ENCODE measurements around the gene NABP1.

Gene NABP1

GRCh38 chr2:191650896-191651773 is 26.8 kb upstream of the NABP1 start:
- Histone ChIP-seq H3K9ac (ENCODE audit: low read depth, low read length) (no peak overlapping the region), H3K9me3 (ENCODE audit: insufficient read depth, low read depth, low read length) (no peaks in the 10 kb centered on the region), H3K27me3 (ENCODE audit: insufficient read depth, low read length) (no peaks in the 10 kb centered on the region), H3K4me3 (ENCODE audit: low read length) (no peak overlapping the region), H3K36me3 (ENCODE audit: insufficient read depth, low read length) (no peaks in the 10 kb centered on the region), H3K4me1 (ENCODE audit: insufficient read depth, low read length) (no peaks in the 10 kb centered on the region; the same call in 1 of the 2 replicates), H3K27ac (ENCODE audit: low read depth, low read length) (no peak overlapping the region)
- WGBS = 91% methylated on average over 3 of the region's 3 CpGs

DNA sequence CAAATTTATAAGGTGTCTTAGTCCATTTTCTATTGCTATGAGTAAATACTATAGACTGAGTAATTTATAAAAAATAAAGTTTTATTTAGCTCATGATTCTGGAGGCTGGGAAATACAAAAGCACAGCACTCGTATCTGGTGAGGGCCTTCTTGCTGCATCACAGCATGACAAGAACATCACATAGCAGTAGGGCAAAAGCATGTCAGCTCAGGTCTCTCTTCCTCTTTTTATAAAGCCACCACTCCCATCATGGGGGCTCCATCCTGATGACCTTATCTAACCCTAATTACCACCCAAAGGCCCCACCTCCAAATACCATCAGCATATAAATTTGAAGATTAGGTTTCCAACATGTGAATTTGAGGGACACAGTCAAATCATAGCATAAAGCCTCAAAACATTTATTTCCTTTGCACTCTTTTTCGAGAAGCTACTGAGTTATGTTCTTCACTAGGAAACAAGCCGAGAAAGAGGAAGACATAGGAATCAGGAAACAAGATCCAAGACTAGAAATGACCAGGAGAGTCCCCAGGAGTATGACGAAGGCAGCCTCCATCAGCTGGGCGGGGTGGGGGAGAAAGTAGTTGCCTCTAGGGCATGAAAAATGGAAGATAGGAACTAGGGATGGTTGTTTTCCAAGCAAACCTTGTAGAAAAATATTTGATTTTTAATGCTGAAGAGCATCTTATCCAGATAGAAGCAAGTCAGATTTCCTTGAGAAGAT is 24.1 kb upstream of the NABP1 start:
- no peaks in the 10 kb centered on the region for H3K36me3 ChIP-seq (ENCODE audit: insufficient read depth, low read length)
- H3K9me3 ChIP-seq (ENCODE audit: insufficient read depth, low read depth, low read length) = no peaks in the 10 kb centered on the region
- 93% methylated on average over 5 of the region's 5 CpGs for WGBS
- no peak overlapping the region for H3K27ac ChIP-seq (ENCODE audit: low read depth, low read length)
- no peak overlapping the region for H3K9ac ChIP-seq (ENCODE audit: low read depth, low read length)
- H3K27me3 ChIP-seq (ENCODE audit: insufficient read depth, low read length) = no peaks in the 10 kb centered on the region
- H3K4me3 ChIP-seq (ENCODE audit: low read length) = no peak overlapping the region
- H3K4me1 ChIP-seq (ENCODE audit: insufficient read depth, low read length) = no peaks in the 10 kb centered on the region; the same call in 1 of the 2 replicates

GRCh38 chr2:191656391-191656790 is 21.5 kb upstream of the NABP1 start:
- no peaks in the 10 kb centered on the region for H3K27me3 ChIP-seq (ENCODE audit: insufficient read depth, low read length)
- no peaks in the 10 kb centered on the region for H3K9me3 ChIP-seq (ENCODE audit: insufficient read depth, low read depth, low read length)
- no peak overlapping the region for H3K4me3 ChIP-seq (ENCODE audit: low read length)
- H3K9ac ChIP-seq (ENCODE audit: low read depth, low read length) = no peak overlapping the region
- H3K27ac ChIP-seq (ENCODE audit: low read depth, low read length) = no peak overlapping the region
- H3K4me1 ChIP-seq (ENCODE audit: insufficient read depth, low read length) = no peaks in the 10 kb centered on the region
- no peaks in the 10 kb centered on the region for H3K36me3 ChIP-seq (ENCODE audit: insufficient read depth, low read length)

DNA sequence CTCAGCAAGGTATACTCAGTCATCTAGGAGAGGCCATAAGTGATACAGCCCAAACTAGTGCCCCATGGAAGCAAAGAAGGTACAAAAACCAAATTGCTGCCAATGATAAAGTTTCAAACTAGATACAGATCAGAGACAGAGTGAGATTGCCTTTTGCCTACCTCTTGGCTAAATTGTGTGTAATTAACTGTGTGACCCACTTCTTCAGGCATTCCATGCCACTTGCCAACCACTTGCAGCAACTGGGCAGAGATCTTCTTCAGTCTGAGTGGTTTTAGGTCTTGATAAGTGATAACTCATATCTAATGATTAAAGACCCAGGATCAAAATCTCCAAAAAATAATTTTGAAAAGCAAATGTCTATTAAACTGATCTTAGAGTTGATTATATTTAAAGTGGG is 21.1 kb upstream of the NABP1 start:
- Histone ChIP-seq H3K27ac (ENCODE audit: low read depth, low read length) (no peak overlapping the region), H3K9ac (ENCODE audit: low read depth, low read length) (no peak overlapping the region), H3K4me1 (ENCODE audit: insufficient read depth, low read length) (no peaks in the 10 kb centered on the region)

DNA sequence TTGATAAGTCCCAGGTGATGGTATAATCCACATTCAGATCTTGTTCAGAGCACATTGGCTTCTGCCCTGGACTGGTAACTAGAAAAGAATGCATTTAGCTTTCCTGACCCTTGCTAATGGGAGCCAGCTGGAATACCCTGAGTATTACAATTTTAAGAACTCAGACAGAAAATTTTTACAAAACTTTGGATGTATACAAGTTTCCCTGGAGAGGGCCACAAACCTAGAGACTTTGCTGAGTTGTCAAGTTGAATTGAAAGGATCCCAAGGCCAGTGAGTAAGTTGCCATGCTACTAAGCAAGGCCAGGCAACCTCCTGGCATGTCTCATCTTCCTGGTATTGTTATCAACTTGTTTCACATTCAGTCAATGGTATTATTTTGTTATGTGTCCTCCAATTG is 20.0 kb upstream of the NABP1 start:
- H3K4me3 ChIP-seq (ENCODE audit: low read length) = no peak overlapping the region
- H3K4me1 ChIP-seq (ENCODE audit: insufficient read depth, low read length) = no peaks in the 10 kb centered on the region
- H3K9ac ChIP-seq (ENCODE audit: low read depth, low read length) = no peak overlapping the region
- H3K27ac ChIP-seq (ENCODE audit: low read depth, low read length) = no peak overlapping the region
- H3K27me3 ChIP-seq (ENCODE audit: insufficient read depth, low read length) = no peaks in the 10 kb centered on the region
- H3K9me3 ChIP-seq (ENCODE audit: insufficient read depth, low read depth, low read length) = no peaks in the 10 kb centered on the region
- H3K36me3 ChIP-seq (ENCODE audit: insufficient read depth, low read length) = no peaks in the 10 kb centered on the region

More for the DNA sequence above, 21.1 kb upstream of the NABP1 start:
- no peak overlapping the region for H3K4me3 ChIP-seq (ENCODE audit: low read length)
- no peaks in the 10 kb centered on the region for H3K9me3 ChIP-seq (ENCODE audit: insufficient read depth, low read depth, low read length)
- no peaks in the 10 kb centered on the region for H3K36me3 ChIP-seq (ENCODE audit: insufficient read depth, low read length)
- no peaks in the 10 kb centered on the region for H3K27me3 ChIP-seq (ENCODE audit: insufficient read depth, low read length)

DNA sequence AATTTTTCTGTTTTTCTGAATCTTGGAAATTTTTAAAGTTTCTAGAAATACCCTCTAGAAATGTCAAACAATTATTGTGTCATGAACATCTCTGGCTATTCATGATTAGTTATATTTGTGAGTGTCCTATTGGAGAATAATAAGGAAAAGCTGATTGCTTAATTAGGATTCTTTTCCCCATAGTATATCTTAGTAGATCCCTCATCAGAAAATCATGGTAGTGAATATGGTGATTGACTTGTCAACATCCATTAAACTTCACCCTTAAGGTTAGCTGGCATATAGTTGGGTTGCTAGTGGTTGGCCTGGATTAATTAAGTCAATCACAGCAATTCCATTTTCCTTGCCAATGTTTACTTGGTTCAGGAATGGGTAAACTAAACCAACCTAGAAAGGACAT is 18.7 kb upstream of the NABP1 start:
- Histone ChIP-seq H3K9ac (ENCODE audit: low read depth, low read length) (no peak overlapping the region), H3K4me1 (ENCODE audit: insufficient read depth, low read length) (no peaks in the 10 kb centered on the region), H3K27ac (ENCODE audit: low read depth, low read length) (no peak overlapping the region), H3K9me3 (ENCODE audit: insufficient read depth, low read depth, low read length) (no peaks in the 10 kb centered on the region), H3K4me3 (ENCODE audit: low read length) (no peak overlapping the region), H3K36me3 (ENCODE audit: insufficient read depth, low read length) (no peaks in the 10 kb centered on the region), H3K27me3 (ENCODE audit: insufficient read depth, low read length) (no peaks in the 10 kb centered on the region)

DNA sequence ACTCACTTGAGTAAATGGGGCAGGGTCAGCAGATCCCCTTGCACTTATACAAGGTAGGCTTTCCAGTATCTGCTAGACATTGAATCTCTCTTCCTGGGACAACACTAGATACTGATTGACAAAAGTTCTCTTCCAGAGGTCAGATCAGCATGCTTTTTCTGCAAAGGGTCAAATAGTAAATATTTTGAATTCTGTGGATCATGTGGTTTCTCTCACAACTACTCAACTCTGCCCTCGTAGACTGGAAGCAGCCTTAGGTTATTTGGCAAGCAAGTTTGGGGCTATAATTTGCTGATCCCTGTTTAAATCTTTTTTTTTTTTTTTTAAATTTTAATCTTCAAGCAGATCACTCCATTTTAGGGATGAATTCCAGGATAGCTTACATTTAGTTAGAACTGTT is 17.4 kb upstream of the NABP1 start:
- Histone ChIP-seq H3K27ac (ENCODE audit: low read depth, low read length) (no peak overlapping the region), H3K9ac (ENCODE audit: low read depth, low read length) (no peak overlapping the region)
- no CpG with 5 or more reads among the region's 1 CpG for WGBS

DNA sequence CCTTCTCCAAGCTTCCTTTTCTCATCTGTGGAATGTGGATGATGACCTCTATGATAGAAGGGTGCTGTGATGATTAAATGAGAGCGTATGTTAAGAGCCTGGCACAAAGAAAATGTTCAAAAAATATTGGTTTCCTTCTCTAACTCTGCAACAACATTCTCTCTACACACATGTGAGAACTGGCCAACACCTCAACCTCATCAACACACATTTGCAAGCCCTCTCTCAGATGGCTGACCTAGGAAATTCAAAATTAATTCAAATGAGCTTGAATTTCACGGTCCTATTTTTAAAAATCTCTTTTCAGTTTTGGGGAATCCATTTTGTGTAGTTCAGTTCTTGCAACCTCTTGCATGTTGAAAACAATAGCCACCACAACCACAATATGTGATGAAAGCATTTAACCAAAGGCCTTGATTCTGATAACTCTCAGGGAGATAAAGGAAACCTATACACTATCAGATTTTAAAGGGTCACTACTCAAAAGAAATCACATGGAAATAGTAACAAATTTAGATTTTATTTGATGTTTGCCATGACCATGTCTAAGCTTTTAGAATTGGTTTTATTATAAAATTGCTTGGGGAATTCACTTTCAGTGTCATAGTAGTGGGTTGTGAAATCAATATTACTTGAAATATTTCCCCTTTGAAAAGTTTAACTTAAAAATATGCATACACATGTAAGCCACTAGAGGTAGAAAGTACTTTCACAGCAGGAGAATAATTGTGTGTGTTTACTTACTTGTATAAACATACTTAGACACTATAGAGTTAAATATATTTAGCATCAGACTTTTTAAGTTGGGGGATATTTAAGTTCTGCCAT is 16.6 kb upstream of the NABP1 start:
- Histone ChIP-seq H3K4me1 (ENCODE audit: insufficient read depth, low read length) (peaks cover under 1% of the 10 kb centered on the region; the same call in 1 of the 2 replicates), H3K9me3 (ENCODE audit: insufficient read depth, low read depth, low read length) (no peaks in the 10 kb centered on the region), H3K27ac (ENCODE audit: low read depth, low read length) (no peak overlapping the region), H3K9ac (ENCODE audit: low read depth, low read length) (no peak overlapping the region), H3K27me3 (ENCODE audit: insufficient read depth, low read length) (no peaks in the 10 kb centered on the region), H3K4me3 (ENCODE audit: low read length) (no peak overlapping the region), H3K36me3 (ENCODE audit: insufficient read depth, low read length) (no peaks in the 10 kb centered on the region)
- 100% methylated on average over 1 of the region's 2 CpGs for WGBS

More for the DNA sequence above, 17.4 kb upstream of the NABP1 start:
- Histone ChIP-seq H3K27me3 (ENCODE audit: insufficient read depth, low read length) (no peaks in the 10 kb centered on the region), H3K9me3 (ENCODE audit: insufficient read depth, low read depth, low read length) (no peaks in the 10 kb centered on the region), H3K36me3 (ENCODE audit: insufficient read depth, low read length) (no peaks in the 10 kb centered on the region), H3K4me3 (ENCODE audit: low read length) (no peak overlapping the region), H3K4me1 (ENCODE audit: insufficient read depth, low read length) (no peaks in the 10 kb centered on the region)

DNA sequence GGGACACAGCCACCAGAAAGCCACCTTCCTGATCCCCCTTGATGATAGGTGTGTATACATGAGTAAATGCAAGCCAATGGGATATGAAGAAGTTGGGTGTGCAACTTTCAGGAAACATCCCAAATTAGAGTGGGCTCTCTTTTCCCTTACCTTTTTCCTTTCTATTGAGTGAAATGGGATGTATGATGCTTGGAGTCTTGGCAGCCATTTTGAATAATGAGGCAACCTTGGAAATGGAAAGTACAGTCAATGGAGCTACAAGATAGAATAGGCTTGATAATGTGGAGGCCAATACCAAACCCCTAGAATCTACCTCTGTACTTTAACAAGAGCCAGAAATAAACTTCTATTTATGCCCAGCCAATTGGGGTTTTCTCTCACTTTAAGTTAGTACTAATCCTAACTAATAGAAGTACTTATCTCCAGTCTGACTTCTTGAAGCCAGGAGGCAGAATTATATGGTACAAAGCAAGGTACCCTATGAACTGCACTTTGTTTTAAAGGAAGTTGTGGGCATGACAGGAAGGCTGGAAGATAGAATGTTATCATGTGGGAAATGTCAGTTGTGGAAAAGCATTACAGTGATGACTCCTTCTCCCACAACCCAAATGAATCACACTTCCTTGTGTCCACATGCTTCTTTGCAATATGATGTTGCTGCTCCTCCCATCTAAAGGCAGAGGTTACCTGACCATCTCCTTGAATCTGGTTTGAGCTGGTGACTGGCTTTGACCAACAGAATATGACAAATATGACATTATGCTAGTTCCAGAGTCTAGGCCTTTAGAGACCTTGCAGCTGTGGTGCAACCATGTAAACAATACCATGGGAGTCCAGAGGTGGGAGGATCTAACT is 12.9 kb upstream of the NABP1 start:
- peaks cover 4% of the 10 kb centered on the region; the same call in 1 of the 2 replicates for H3K4me1 ChIP-seq (ENCODE audit: insufficient read depth, low read length)
- no peak overlapping the region for H3K4me3 ChIP-seq (ENCODE audit: low read length)
- no peak overlapping the region for H3K27ac ChIP-seq (ENCODE audit: low read depth, low read length)
- no peak overlapping the region for H3K9ac ChIP-seq (ENCODE audit: low read depth, low read length)
- no peaks in the 10 kb centered on the region for H3K36me3 ChIP-seq (ENCODE audit: insufficient read depth, low read length)
- no peaks in the 10 kb centered on the region for H3K27me3 ChIP-seq (ENCODE audit: insufficient read depth, low read length)
- H3K9me3 ChIP-seq (ENCODE audit: insufficient read depth, low read depth, low read length) = no peaks in the 10 kb centered on the region

- H3K27ac ChIP-seq (ENCODE audit: low read depth, low read length) = no peak overlapping the region
Observed at GRCh38 chr2:191666226-191666625, 11.7 kb upstream of the NABP1 start.

More at GRCh38 chr2:191666226-191666625, 11.7 kb upstream of the NABP1 start:
- Histone ChIP-seq H3K9me3 (ENCODE audit: insufficient read depth, low read depth, low read length) (no peaks in the 10 kb centered on the region), H3K36me3 (ENCODE audit: insufficient read depth, low read length) (no peaks in the 10 kb centered on the region), H3K9ac (ENCODE audit: low read depth, low read length) (no peak overlapping the region), H3K27me3 (ENCODE audit: insufficient read depth, low read length) (no peaks in the 10 kb centered on the region), H3K4me1 (ENCODE audit: insufficient read depth, low read length) (peaks cover 4% of the 10 kb centered on the region; the same call in 1 of the 2 replicates), H3K4me3 (ENCODE audit: low read length) (no peak overlapping the region)
- WGBS = 100% methylated on average over 2 of the region's 4 CpGs
